Measurements from ENCODE around the gene ERO1B.
"Not testable (repeated sequence)": the region's sequence is repeated elsewhere in the genome, so short reads cannot be mapped to it uniquely, and the experiment has no call there.

The ERO1B gene

GRCh38 chr1:236281654-236282424, at the start of gene ERO1B:
Gene ERO1B, minus strand, starts transcription at chr1:236281958. Its CDS starts 175 bp downstream, at chr1:236281783.
- Histone ChIP-seq H3K4me3 (replicated peaks; ENCODE audit: low read depth, low read length) (peak within 1 kb of the TSS; percentile 86), H3K36me3 (ENCODE audit: control insufficient read depth, insufficient read depth, low read length) (no peaks in the 10 kb centered on the region), H3K27me3 (replicated peaks; ENCODE audit: control insufficient read depth, insufficient read depth, low read length) (no peaks in the 10 kb centered on the region)
- DNase-seq (ENCODE audit: extremely low read depth, insufficient read length): peak; percentile 98
- peak; percentile 13 for TF ChIP-seq CTCF (IDR thresholded peaks at IDR 0.05; ENCODE audit: insufficient read depth, low read length, poor library complexity, severe bottlenecking)

- not testable (repeated sequence) for DNase-seq (ENCODE audit: extremely low read depth, insufficient read length); H3K4me3 ChIP-seq (replicated peaks; ENCODE audit: low read depth, low read length); H3K36me3 ChIP-seq (ENCODE audit: control insufficient read depth, insufficient read depth, low read length); H3K27me3 ChIP-seq (replicated peaks; ENCODE audit: control insufficient read depth, insufficient read depth, low read length)
Measured at GRCh38 chr1:236331412-236331811, 49.7 kb upstream of the ERO1B start.

GRCh38 chr1:236326432-236326831, 44.7 kb upstream of the ERO1B start:
- H3K27me3 ChIP-seq (replicated peaks; ENCODE audit: control insufficient read depth, insufficient read depth, low read length): no peaks in the 10 kb centered on the region
- no peaks in the 10 kb centered on the region for H3K36me3 ChIP-seq (ENCODE audit: control insufficient read depth, insufficient read depth, low read length)
- H3K4me3 ChIP-seq (replicated peaks; ENCODE audit: low read depth, low read length): no peak overlapping the region
- no peak for DNase-seq (ENCODE audit: extremely low read depth, insufficient read length)
- TF ChIP-seq CTCF (IDR thresholded peaks at IDR 0.05; ENCODE audit: insufficient read depth, low read length, poor library complexity, severe bottlenecking): no peak

GRCh38 chr1:236325567-236325966, 43.8 kb upstream of the ERO1B start:
- Histone ChIP-seq H3K27me3 (replicated peaks; ENCODE audit: control insufficient read depth, insufficient read depth, low read length) (no peaks in the 10 kb centered on the region), H3K4me3 (replicated peaks; ENCODE audit: low read depth, low read length) (no peak overlapping the region), H3K36me3 (ENCODE audit: control insufficient read depth, insufficient read depth, low read length) (no peaks in the 10 kb centered on the region)
- no peak for TF ChIP-seq CTCF (IDR thresholded peaks at IDR 0.05; ENCODE audit: insufficient read depth, low read length, poor library complexity, severe bottlenecking)
- DNase-seq (ENCODE audit: extremely low read depth, insufficient read length): no peak

- no peak overlapping the region for H3K4me3 ChIP-seq (replicated peaks; ENCODE audit: low read depth, low read length)
- no peak for DNase-seq (ENCODE audit: extremely low read depth, insufficient read length)
- no peak for TF ChIP-seq CTCF (IDR thresholded peaks at IDR 0.05; ENCODE audit: insufficient read depth, low read length, poor library complexity, severe bottlenecking)
- H3K27me3 ChIP-seq (replicated peaks; ENCODE audit: control insufficient read depth, insufficient read depth, low read length): no peaks in the 10 kb centered on the region
- H3K36me3 ChIP-seq (ENCODE audit: control insufficient read depth, insufficient read depth, low read length): no peaks in the 10 kb centered on the region
Measured at GRCh38 chr1:236323819-236324411, 42.2 kb upstream of the ERO1B start.

- Histone ChIP-seq H3K36me3 (ENCODE audit: control insufficient read depth, insufficient read depth, low read length) (no peaks in the 10 kb centered on the region), H3K27me3 (replicated peaks; ENCODE audit: control insufficient read depth, insufficient read depth, low read length) (no peaks in the 10 kb centered on the region), H3K4me3 (replicated peaks; ENCODE audit: low read depth, low read length) (no peak overlapping the region)
- DNase-seq (ENCODE audit: extremely low read depth, insufficient read length): no peak
- no peak for TF ChIP-seq CTCF (IDR thresholded peaks at IDR 0.05; ENCODE audit: insufficient read depth, low read length, poor library complexity, severe bottlenecking)
Measured at GRCh38 chr1:236322566-236323409, 41.0 kb upstream of the ERO1B start.
